Measurements from ENCODE around the gene NFILZ. TPM values are rescaled to one million over a fixed set of nuclear protein-coding genes. Genes with fewer than 3 reads are reported as not detected.

NFILZ gene
- total RNA-seq, 1 donor from 2014 or later: not detected

- no peak for DNase-seq (ENCODE audit: low spot score)
Observed at GRCh38 chr19:8641908-8642547, 11.6 kb downstream of the NFILZ start.

GRCh38 chr19:8642561-8642960 lies 12.1 kb downstream of the NFILZ start:
- no peak for DNase-seq (ENCODE audit: low spot score)

DNA sequence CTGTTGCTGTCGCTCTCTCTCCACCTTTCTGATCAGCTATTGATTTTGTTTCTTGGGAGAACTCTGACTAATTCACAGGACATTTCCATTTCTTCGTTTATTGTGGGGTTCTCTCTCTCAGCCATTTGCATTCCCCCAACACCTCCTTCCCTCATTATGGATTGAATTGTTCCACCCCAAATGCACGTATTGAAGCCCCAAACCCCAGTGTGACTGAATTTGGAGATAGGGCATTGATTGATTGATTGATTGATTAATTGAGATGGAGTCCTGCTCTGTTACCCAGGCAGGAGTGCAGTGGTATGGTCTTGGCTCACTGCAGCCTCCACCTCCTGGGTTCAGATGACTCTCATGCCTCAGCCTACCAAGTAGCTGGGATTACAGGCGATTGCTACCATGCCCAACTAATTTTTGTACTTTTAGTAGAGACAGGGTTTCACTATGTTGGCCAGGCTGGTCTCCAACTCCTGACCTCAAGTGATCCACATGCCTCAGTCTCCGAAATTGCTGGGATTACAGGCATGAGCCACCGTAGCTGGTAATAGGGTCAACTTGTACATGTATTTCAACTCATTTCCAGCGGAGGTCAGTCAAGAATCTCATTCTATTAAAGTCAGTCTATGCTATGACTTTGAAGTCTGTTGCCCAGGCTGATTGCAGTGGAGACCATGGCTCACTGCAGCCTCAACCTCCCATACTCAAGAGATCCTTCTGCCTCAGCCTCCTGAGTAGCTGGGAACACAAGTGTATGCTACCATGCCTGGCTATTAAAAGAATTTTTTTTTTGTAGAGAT lies 13.6 kb downstream of the NFILZ start:
- no peak for DNase-seq (ENCODE audit: low spot score)

DNA sequence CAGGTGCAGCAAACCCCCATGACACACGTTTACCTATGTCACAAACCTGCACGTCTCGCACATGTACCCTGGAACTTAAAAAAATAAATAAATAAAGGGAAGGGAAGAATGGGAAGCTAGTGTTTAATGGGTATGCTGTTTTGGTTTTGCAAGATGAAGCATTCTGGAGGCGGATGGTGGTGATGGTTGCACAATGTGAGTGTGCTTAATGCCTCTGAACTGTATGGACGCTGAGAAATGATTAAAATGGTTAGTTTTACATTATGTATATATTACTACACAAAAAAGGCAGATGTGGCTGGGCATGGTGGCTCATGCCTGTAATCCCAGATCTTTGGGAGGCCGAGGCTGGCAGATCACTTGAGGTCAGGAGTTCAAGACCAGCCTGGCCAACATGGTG lies 17.8 kb downstream of the NFILZ start:
- no peak for DNase-seq (ENCODE audit: low spot score)

DNA sequence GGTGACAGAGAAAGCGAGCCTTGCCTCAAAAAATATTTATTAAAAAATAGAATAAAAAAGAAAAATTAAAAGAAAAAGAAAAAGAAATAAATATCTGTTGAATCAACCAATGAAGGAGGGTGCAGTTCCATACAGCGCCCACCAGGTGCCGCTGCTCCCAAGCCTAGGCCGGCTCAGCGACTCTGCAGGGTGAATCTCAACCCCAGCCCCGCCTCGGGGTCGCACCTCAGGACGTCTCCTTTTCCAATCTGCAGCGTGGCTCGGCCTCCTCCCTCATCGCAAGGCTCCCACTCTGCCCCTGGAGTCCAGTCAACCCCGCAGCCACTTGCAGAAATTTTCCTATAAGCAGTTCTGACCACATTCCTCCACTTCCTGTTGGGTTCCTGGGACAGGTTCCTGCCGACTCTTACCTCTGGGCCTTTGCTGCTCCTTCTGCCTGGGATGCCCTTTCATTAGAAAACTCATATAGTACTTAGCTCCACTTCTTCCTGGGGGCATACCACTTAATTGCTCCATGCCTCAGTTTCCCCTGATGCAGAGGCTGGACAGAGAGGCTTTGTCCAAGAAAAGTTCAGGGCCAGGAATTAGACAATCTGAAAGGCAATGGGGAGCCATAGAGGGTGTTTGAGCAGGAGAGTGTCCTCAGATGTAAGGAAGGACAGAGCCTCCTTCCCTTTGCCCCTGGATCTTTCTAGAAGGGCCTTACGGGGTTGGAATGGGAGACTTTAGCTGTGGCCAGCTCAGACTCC lies 24.3 kb downstream of the NFILZ start:
- peak; percentile 36 for DNase-seq (ENCODE audit: low spot score)

- no peak for DNase-seq (ENCODE audit: low spot score)
Observed at GRCh38 chr19:8655340-8655709, 24.9 kb downstream of the NFILZ start.

GRCh38 chr19:8657869-8658268 lies 27.4 kb downstream of the NFILZ start:
- DNase-seq (ENCODE audit: low spot score): no peak

DNA sequence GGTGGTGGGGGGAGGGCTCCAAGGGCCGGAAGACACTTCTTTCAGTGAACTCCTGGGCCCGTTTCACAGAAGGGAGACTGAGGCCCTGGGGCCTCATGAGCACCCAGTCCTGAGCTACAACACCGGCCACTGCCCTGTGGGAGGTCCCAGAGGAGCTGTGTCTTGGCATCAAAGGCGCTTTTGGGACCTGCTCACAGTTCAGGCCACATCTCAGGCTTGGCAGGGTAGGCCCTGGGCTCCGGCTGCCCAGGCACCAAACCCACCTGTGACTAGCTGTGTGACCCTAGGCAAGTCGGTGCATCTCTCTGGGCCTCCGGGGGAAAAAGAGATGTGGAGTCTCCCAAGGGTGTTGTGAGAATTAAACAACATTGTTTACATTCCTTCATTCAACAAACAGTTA lies 29.5 kb downstream of the NFILZ start:
- no peak for DNase-seq (ENCODE audit: low spot score)

- no peak for DNase-seq (ENCODE audit: low spot score)
Observed at GRCh38 chr19:8662263-8662662, 31.8 kb downstream of the NFILZ start.

GRCh38 chr19:8663920-8664670 lies 33.7 kb downstream of the NFILZ start:
- DNase-seq (ENCODE audit: low spot score): no peak

GRCh38 chr19:8664671-8665057 lies 34.2 kb downstream of the NFILZ start:
- DNase-seq (ENCODE audit: low spot score): no peak

DNA sequence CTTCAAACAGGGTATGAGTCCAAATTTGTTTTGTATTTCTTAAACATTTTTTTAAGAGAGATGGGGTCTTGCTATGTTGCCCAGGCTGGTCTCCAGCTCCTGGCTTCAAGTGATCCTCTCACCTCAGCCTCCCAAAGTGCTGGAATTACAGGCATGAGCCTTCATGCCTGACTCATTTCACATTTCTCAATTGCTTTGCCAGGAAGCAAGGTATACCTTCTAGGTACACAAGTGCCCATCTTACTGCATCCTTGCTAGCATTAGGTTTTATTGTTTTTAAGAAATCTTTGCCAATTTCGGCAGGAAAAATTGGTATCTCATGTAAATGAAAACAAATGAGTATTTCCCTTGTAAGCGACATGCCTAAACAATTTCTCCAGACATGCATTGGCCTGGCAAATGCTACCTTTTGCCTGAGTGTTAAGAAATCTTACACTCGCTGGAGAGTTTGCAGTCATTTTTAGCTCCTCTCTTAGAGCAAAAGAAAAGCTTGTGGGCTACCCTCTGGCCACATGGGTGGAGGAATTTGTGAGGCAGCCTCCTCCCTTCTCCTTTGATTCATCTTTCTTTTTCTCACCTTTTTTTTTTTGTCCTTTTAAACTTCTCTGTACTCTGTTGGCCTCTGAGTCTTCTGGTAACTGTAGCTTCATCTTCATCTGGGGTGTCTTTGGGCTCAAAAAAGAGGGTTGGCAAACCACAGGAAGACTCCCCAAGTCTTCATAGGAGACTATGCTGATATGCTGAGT lies 35.2 kb downstream of the NFILZ start:
- DNase-seq (ENCODE audit: low spot score): no peak

DNA sequence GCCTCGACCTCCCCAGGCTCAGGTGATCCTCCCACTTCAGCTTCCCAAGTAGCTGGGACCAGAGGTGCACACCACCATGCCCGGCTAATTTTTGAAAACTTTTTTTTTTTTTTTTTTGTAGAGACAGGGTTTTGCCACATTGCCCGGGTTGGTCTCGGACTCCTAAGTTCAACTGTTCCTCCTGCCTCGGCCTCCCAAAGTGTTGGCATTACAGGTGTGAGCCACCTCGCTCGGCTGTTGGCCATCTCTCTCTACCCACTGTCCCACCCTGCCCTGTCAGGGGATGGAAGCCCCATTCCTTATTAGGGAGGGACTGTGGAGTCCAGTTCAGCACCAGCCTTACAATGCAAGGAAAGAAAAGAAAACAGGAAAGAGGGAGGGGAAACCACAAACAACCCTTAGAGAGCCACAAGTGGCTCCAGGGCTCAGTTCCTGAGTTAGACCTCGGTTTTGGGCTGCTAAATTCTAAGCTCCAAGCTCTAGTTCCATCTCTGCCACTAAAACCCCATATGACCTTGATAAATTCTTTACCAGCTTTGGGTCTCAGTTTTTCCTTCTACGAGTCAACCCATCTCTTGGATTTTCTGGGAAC lies 36.5 kb downstream of the NFILZ start:
- no peak for DNase-seq (ENCODE audit: low spot score)

GRCh38 chr19:8673276-8673891 lies 43.0 kb downstream of the NFILZ start:
- no peak for DNase-seq (ENCODE audit: low spot score)

- no peak for DNase-seq (ENCODE audit: low spot score)
Observed at GRCh38 chr19:8675066-8675465, 44.6 kb downstream of the NFILZ start.

DNA sequence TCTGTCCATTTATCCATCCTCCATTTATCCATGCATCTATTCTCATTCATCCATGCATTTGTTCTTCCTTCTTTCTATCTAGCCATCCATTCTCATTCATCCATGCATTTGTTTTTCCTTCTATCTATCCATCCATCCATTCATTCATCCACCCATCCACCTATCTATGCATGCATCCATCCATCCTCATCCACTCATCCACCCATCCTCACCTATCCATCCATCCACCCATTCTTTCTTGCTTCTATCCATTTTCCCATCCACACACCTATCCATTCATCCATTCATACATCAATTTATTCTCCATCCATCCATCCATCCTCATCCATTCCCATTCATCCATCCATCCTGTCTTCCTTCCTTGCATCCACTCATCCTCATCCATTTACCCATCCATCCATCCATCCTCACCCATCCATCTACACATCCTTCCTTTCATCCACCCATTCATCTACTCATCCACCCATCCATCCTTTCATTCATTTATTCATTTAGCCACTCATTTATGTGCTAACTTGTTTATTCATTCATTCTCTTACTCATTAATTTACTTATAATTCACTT lies 47.9 kb downstream of the NFILZ start:
- DNase-seq (ENCODE audit: low spot score): no peak

Data from mucosa of gallbladder (tissue), 1 donor.